ENCODE measurements around the gene ANKRD31. TPM values are rescaled to one million over a fixed set of nuclear protein-coding genes. Genes with fewer than 3 reads are reported as not detected.

ANKRD31 gene
- total and polyA plus RNA-seq, 11 donors = 0.04 to 0.17 (median 0.09) TPM; not detected in 5

DNA sequence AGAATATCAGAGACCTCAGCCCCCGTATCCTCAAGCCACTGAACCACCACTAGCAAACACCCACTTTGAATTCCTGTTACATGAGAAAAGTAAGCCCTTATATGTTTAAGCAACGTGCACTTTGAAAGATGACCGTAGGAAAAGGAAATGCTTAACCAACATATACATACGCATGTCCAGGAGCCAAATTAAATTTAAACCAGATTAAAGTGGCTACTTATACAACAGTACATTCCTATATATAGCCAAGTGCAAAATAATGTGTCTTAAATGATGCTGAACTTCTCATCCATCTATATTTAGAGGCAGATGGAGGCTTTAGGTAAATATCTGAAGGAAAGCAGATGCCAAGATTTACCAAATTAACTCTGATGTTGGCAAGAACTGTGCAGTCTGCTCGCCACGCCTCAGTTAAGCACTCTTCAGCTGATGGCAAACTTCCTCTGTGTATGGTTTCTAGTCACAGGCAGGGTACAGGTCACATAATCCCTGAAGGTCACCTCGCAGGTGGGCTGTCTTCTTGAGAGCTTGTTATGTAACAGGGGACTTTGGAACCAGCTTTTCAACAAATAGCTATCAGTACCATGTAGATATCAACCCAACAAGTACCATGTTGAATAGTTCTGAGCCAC, 192.9 kb downstream of the ANKRD31 start:
- no peak overlapping the region for H3K27ac ChIP-seq
- H3K27me3 ChIP-seq = no peaks in the 10 kb centered on the region
- intact Hi-C loops (cut with DNase I) = loop anchor here in 2 of 10 donors (10.0 kb wide), 2 partner anchors 249 to 291 kb away; partner anchors contain the start of gene HMGCR (in 1 of the 2)
- peaks cover 0 to 6% (median 0%) of the 10 kb centered on the region in 12 donors for H3K4me1 ChIP-seq
- H3K36me3 ChIP-seq = peaks cover 0 to 16% (median 0%) of the 10 kb centered on the region in 9 donors
- DNase-seq = no peak
- WGBS, 4 donors = 86 to 94% (median 89%) methylated on average over 7 of the region's 7 CpGs
- no peak for ATAC-seq
- H3K4me3 ChIP-seq = no peak overlapping the region
- TF ChIP-seq POLR2A (IDR thresholded peaks at IDR 0.05) = no peak
- TF ChIP-seq, protein P1, sequence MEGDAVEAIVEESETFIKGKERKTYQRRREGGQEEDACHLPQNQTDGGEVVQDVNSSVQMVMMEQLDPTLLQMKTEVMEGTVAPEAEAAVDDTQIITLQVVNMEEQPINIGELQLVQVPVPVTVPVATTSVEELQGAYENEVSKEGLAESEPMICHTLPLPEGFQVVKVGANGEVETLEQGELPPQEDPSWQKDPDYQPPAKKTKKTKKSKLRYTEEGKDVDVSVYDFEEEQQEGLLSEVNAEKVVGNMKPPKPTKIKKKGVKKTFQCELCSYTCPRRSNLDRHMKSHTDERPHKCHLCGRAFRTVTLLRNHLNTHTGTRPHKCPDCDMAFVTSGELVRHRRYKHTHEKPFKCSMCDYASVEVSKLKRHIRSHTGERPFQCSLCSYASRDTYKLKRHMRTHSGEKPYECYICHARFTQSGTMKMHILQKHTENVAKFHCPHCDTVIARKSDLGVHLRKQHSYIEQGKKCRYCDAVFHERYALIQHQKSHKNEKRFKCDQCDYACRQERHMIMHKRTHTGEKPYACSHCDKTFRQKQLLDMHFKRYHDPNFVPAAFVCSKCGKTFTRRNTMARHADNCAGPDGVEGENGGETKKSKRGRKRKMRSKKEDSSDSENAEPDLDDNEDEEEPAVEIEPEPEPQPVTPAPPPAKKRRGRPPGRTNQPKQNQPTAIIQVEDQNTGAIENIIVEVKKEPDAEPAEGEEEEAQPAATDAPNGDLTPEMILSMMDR (IDR thresholded peaks at IDR 0.05) = no peak
- H3K9me3 ChIP-seq = no peaks in the 10 kb centered on the region

GRCh38 chr5:75042522-75042921, 194.2 kb downstream of the ANKRD31 start:
- no peak for ATAC-seq

GRCh38 chr5:75040973-75041372, 195.7 kb downstream of the ANKRD31 start:
- Histone ChIP-seq H3K27me3 (no peaks in the 10 kb centered on the region), H3K4me3 (no peak overlapping the region), H3K27ac (no peak overlapping the region), H3K36me3 (peaks cover 0 to 15% (median 0%) of the 10 kb centered on the region in 9 donors), H3K4me1 (peaks cover 0 to 3% (median 0%) of the 10 kb centered on the region in 12 donors), H3K9me3 (no peaks in the 10 kb centered on the region)
- 60 to 91% (median 74%) methylated on average over 4 of the region's 4 CpGs for WGBS, 4 donors
- intact Hi-C loops (cut with DNase I) = loop anchor here in 2 of 10 donors (10.0 kb wide), 2 partner anchors 246 to 294 kb away; partner anchors contain the start of gene HMGCR (in 1 of the 2)
- no peak for TF ChIP-seq POLR2A (IDR thresholded peaks at IDR 0.05)
- TF ChIP-seq, protein P1 (IDR thresholded peaks at IDR 0.05) = no peak
- DNase-seq (no peak), ATAC-seq (no peak)

More at GRCh38 chr5:75042522-75042921, 194.2 kb downstream of the ANKRD31 start:
- H3K27ac ChIP-seq = no peak overlapping the region
- intact Hi-C loops (cut with DNase I) = loop anchor here in 2 of 10 donors (10.0 kb wide), 2 partner anchors 248 to 292 kb away; partner anchors contain the start of gene HMGCR (in 1 of the 2)
- TF ChIP-seq, protein P1 (IDR thresholded peaks at IDR 0.05) = no peak
- TF ChIP-seq POLR2A (IDR thresholded peaks at IDR 0.05) = no peak
- H3K4me3 ChIP-seq = no peak overlapping the region
- peaks cover 0 to 3% (median 0%) of the 10 kb centered on the region in 12 donors for H3K4me1 ChIP-seq
- H3K36me3 ChIP-seq = peaks cover 0 to 16% (median 0%) of the 10 kb centered on the region in 9 donors
- H3K9me3 ChIP-seq = no peaks in the 10 kb centered on the region
- 83 to 94% (median 92%) methylated on average over 1 of the region's 1 CpG for WGBS, 4 donors
- H3K27me3 ChIP-seq = no peaks in the 10 kb centered on the region
- no peak for DNase-seq

GRCh38 chr5:75037106-75037505, 199.6 kb downstream of the ANKRD31 start:
- 81 to 89% (median 83%) methylated on average over 4 of the region's 4 CpGs for WGBS, 4 donors
- no peak for ATAC-seq
- H3K4me1 ChIP-seq = no peaks in the 10 kb centered on the region

More at GRCh38 chr5:75037106-75037505, 199.6 kb downstream of the ANKRD31 start:
- no peak for TF ChIP-seq POLR2A (IDR thresholded peaks at IDR 0.05)
- TF ChIP-seq, protein P1 (IDR thresholded peaks at IDR 0.05) = no peak
- intact Hi-C loops (cut with DNase I) = no loop called here
- no peaks in the 10 kb centered on the region for H3K27me3 ChIP-seq
- H3K4me3 ChIP-seq = no peak overlapping the region
- no peaks in the 10 kb centered on the region for H3K9me3 ChIP-seq
- H3K27ac ChIP-seq = no peak overlapping the region
- no peak for DNase-seq
- H3K36me3 ChIP-seq = no peaks in the 10 kb centered on the region
